Large intestine (tissue), 3 donors: ENCODE results near the gene UNC79. TPM values are rescaled to one million over a fixed set of nuclear protein-coding genes. Genes with fewer than 3 reads are reported as not detected.

ENCODE experiments used
- DNase-seq, 2 donors: peaks; one replicate each; pipeline versions ENCODE4 v3.0.0 to v3.0.0-alpha.2; 2013
- H3K27ac ChIP-seq: one replicate; pipeline ENCODE4 v1.5.1; 2013; ENCODE audit warnings: low read length
- H3K27me3 ChIP-seq: 2 replicates; pipeline ENCODE4 v1.6.1; 2013; ENCODE audit warnings: low read length; ENCODE audit not compliant: control insufficient read depth, insufficient read depth
- H3K36me3 ChIP-seq: 2 replicates; pipeline ENCODE4 v1.6.1; 2013; ENCODE audit warnings: low read length; ENCODE audit not compliant: control insufficient read depth, insufficient read depth
- H3K4me1 ChIP-seq: one replicate; pipeline ENCODE4 v1.6.1; 2013; ENCODE audit warnings: low read length; ENCODE audit not compliant: control insufficient read depth, insufficient read depth
- H3K4me3 ChIP-seq: one replicate; pipeline ENCODE4 v1.5.1; 2013; ENCODE audit warnings: low read length
- H3K9me3 ChIP-seq: one replicate; pipeline ENCODE4 v1.6.1; 2013; ENCODE audit warnings: mild to moderate bottlenecking, low read depth, low read length, moderate library complexity; ENCODE audit not compliant: control insufficient read depth
- WGBS: methylation state at CpG from one replicate; pipeline ENCODE4 v1.1.5; 2013; ENCODE audit warnings: low lambda C conversion rate; ENCODE audit not compliant: insufficient coverage; 5-methylcytosine and 5-hydroxymethylcytosine counted together
- polyA plus RNA-seq: library from polyadenylated mRNA; unstranded; fragments of 120-200 nt; gene quantifications from one replicate; pipeline ENCODE4 v1.2.1, GENCODE V29; 2013

UNC79 gene
- polyA plus RNA-seq, 1 donor: 1.5 TPM

GRCh38 chr14:93543766-93544165 is 113.0 kb downstream of the UNC79 start:
- no peaks in the 10 kb centered on the region for H3K9me3 ChIP-seq
- H3K36me3 ChIP-seq: no peaks in the 10 kb centered on the region
- H3K27me3 ChIP-seq: no peaks in the 10 kb centered on the region
- no peak for DNase-seq
- no peaks in the 10 kb centered on the region for H3K4me1 ChIP-seq
- H3K4me3 ChIP-seq: no peak overlapping the region
- H3K27ac ChIP-seq: no peak overlapping the region

GRCh38 chr14:93544212-93544611 is 113.5 kb downstream of the UNC79 start:
- no peak for DNase-seq

GRCh38 chr14:93546642-93547041 is 115.9 kb downstream of the UNC79 start:
- WGBS: 100% methylated on average over 1 of the region's 1 CpG
- Histone ChIP-seq H3K4me1 (no peaks in the 10 kb centered on the region), H3K27me3 (no peaks in the 10 kb centered on the region), H3K4me3 (no peak overlapping the region), H3K27ac (no peak overlapping the region), H3K36me3 (no peaks in the 10 kb centered on the region), H3K9me3 (no peaks in the 10 kb centered on the region)
- DNase-seq: no peak

More at GRCh38 chr14:93544212-93544611, 113.5 kb downstream of the UNC79 start:
- WGBS: no CpG with 5 or more reads among the region's 3 CpGs
- no peaks in the 10 kb centered on the region for H3K9me3 ChIP-seq
- no peak overlapping the region for H3K27ac ChIP-seq
- no peaks in the 10 kb centered on the region for H3K4me1 ChIP-seq
- no peaks in the 10 kb centered on the region for H3K36me3 ChIP-seq
- H3K27me3 ChIP-seq: no peaks in the 10 kb centered on the region
- H3K4me3 ChIP-seq: no peak overlapping the region

GRCh38 chr14:93548102-93548843 is 117.5 kb downstream of the UNC79 start:
- no peak for DNase-seq
- WGBS: 88% methylated on average over 1 of the region's 3 CpGs
- Histone ChIP-seq H3K36me3 (no peaks in the 10 kb centered on the region), H3K4me1 (no peaks in the 10 kb centered on the region), H3K27ac (no peak overlapping the region), H3K9me3 (no peaks in the 10 kb centered on the region), H3K27me3 (no peaks in the 10 kb centered on the region), H3K4me3 (no peak overlapping the region)

GRCh38 chr14:93549595-93549994 is 118.9 kb downstream of the UNC79 start:
- Histone ChIP-seq H3K27me3 (no peaks in the 10 kb centered on the region), H3K36me3 (no peaks in the 10 kb centered on the region), H3K4me3 (no peak overlapping the region), H3K9me3 (no peaks in the 10 kb centered on the region), H3K4me1 (no peaks in the 10 kb centered on the region), H3K27ac (no peak overlapping the region)
- no peak for DNase-seq

- Histone ChIP-seq H3K9me3 (no peaks in the 10 kb centered on the region), H3K4me1 (no peaks in the 10 kb centered on the region), H3K27ac (no peak overlapping the region), H3K4me3 (no peak overlapping the region), H3K36me3 (no peaks in the 10 kb centered on the region), H3K27me3 (no peaks in the 10 kb centered on the region)
- DNase-seq: no peak
- WGBS: 66% methylated on average over 3 of the region's 9 CpGs
These were observed 134.2 kb downstream of the UNC79 start for GRCh38 chr14:93564918-93565317.

- Histone ChIP-seq H3K4me3 (no peak overlapping the region), H3K36me3 (no peaks in the 10 kb centered on the region), H3K27ac (no peak overlapping the region), H3K27me3 (no peaks in the 10 kb centered on the region), H3K9me3 (no peaks in the 10 kb centered on the region), H3K4me1 (no peaks in the 10 kb centered on the region)
- no peak for DNase-seq
- no CpG with 5 or more reads among the region's 10 CpGs for WGBS
These were observed 135.4 kb downstream of the UNC79 start for GRCh38 chr14:93566065-93566693.

- Histone ChIP-seq H3K9me3 (no peaks in the 10 kb centered on the region), H3K27ac (no peak overlapping the region), H3K36me3 (no peaks in the 10 kb centered on the region), H3K4me1 (no peaks in the 10 kb centered on the region), H3K27me3 (peaks cover 4% of the 10 kb centered on the region), H3K4me3 (no peak overlapping the region)
- no peak for DNase-seq
- WGBS: 90% methylated on average over 4 of the region's 5 CpGs
These were observed 140.5 kb downstream of the UNC79 start for GRCh38 chr14:93571275-93571674.

- H3K27me3 ChIP-seq: peaks cover 4% of the 10 kb centered on the region
- H3K27ac ChIP-seq: no peak overlapping the region
- no peaks in the 10 kb centered on the region for H3K36me3 ChIP-seq
- H3K4me1 ChIP-seq: no peaks in the 10 kb centered on the region
- H3K9me3 ChIP-seq: no peaks in the 10 kb centered on the region
- no peak for DNase-seq
- H3K4me3 ChIP-seq: no peak overlapping the region
- 80% methylated on average over 1 of the region's 3 CpGs for WGBS
These were observed 148.4 kb downstream of the UNC79 start for GRCh38 chr14:93579178-93579577.

GRCh38 chr14:93582516-93582915 is 151.8 kb downstream of the UNC79 start:
- H3K9me3 ChIP-seq: no peaks in the 10 kb centered on the region
- no peaks in the 10 kb centered on the region for H3K4me1 ChIP-seq
- no peak for DNase-seq
- no peaks in the 10 kb centered on the region for H3K27me3 ChIP-seq
- no CpG with 5 or more reads among the region's 10 CpGs for WGBS
- H3K36me3 ChIP-seq: no peaks in the 10 kb centered on the region
- no peak overlapping the region for H3K4me3 ChIP-seq
- H3K27ac ChIP-seq: no peak overlapping the region

GRCh38 chr14:93587330-93587729 is 156.6 kb downstream of the UNC79 start:
- Histone ChIP-seq H3K36me3 (no peaks in the 10 kb centered on the region), H3K9me3 (no peaks in the 10 kb centered on the region), H3K27me3 (no peaks in the 10 kb centered on the region), H3K4me1 (no peaks in the 10 kb centered on the region), H3K27ac (no peak overlapping the region), H3K4me3 (no peak overlapping the region)
- no peak for DNase-seq
- WGBS: 100% methylated on average over 2 of the region's 3 CpGs
